ENCODE data around the gene UBE2I. TPM values are rescaled to one million over a fixed set of nuclear protein-coding genes. Genes with fewer than 3 reads are reported as not detected.
A peak's percentile ranks its signal among the peaks of the same experiment; 100 is the strongest.

UBE2I gene
- total and polyA plus RNA-seq, 9 donors: 30.0 to 114 (median 106) TPM

- Histone ChIP-seq H3K4me3 (ENCODE audit: low read length) (no peak overlapping the region), H3K9me3 (replicated peaks; ENCODE audit: control insufficient read depth, low read depth, low read length) (no peaks in the 10 kb centered on the region), H3K36me3 (ENCODE audit: control insufficient read depth, insufficient read depth, low read length) (peaks cover 34% of the 10 kb centered on the region), H3K27me3 (ENCODE audit: control insufficient read depth, insufficient read depth, low read length) (no peaks in the 10 kb centered on the region), H3K4me1 (ENCODE audit: control insufficient read depth, insufficient read depth, low read length) (peaks cover 17% of the 10 kb centered on the region), H3K27ac (ENCODE audit: low read length) (no peak overlapping the region)
- no peak for DNase-seq
- 86% methylated on average over 29 of the region's 29 CpGs for WGBS (ENCODE audit: insufficient coverage)
Observed at GRCh38 chr16:1347962-1348361, 38.5 kb downstream of the UBE2I start.

- H3K9me3 ChIP-seq (replicated peaks; ENCODE audit: control insufficient read depth, low read depth, low read length): no peaks in the 10 kb centered on the region
- no peak overlapping the region for H3K4me3 ChIP-seq (ENCODE audit: low read length)
- no peak overlapping the region for H3K27ac ChIP-seq (ENCODE audit: low read length)
- no peaks in the 10 kb centered on the region for H3K27me3 ChIP-seq (ENCODE audit: control insufficient read depth, insufficient read depth, low read length)
- no peak for DNase-seq
- peaks cover 34% of the 10 kb centered on the region for H3K36me3 ChIP-seq (ENCODE audit: control insufficient read depth, insufficient read depth, low read length)
- 90% methylated on average over 14 of the region's 15 CpGs for WGBS (ENCODE audit: insufficient coverage)
- peaks cover 18% of the 10 kb centered on the region for H3K4me1 ChIP-seq (ENCODE audit: control insufficient read depth, insufficient read depth, low read length)
Observed at GRCh38 chr16:1348441-1348840, 39.0 kb downstream of the UBE2I start.

GRCh38 chr16:1348926-1349325 lies 39.5 kb downstream of the UBE2I start:
- Histone ChIP-seq H3K36me3 (ENCODE audit: control insufficient read depth, insufficient read depth, low read length) (peaks cover 34% of the 10 kb centered on the region), H3K27ac (ENCODE audit: low read length) (no peak overlapping the region), H3K9me3 (replicated peaks; ENCODE audit: control insufficient read depth, low read depth, low read length) (no peaks in the 10 kb centered on the region), H3K4me1 (ENCODE audit: control insufficient read depth, insufficient read depth, low read length) (peaks cover 19% of the 10 kb centered on the region), H3K4me3 (ENCODE audit: low read length) (no peak overlapping the region), H3K27me3 (ENCODE audit: control insufficient read depth, insufficient read depth, low read length) (no peaks in the 10 kb centered on the region)
- no peak for DNase-seq
- 77% methylated on average over 12 of the region's 14 CpGs for WGBS (ENCODE audit: insufficient coverage)

GRCh38 chr16:1349351-1349750 lies 39.9 kb downstream of the UBE2I start:
- 80% methylated on average over 12 of the region's 16 CpGs for WGBS (ENCODE audit: insufficient coverage)
- no peak for DNase-seq
- H3K9me3 ChIP-seq (replicated peaks; ENCODE audit: control insufficient read depth, low read depth, low read length): no peaks in the 10 kb centered on the region
- H3K36me3 ChIP-seq (ENCODE audit: control insufficient read depth, insufficient read depth, low read length): peaks cover 34% of the 10 kb centered on the region
- H3K27me3 ChIP-seq (ENCODE audit: control insufficient read depth, insufficient read depth, low read length): no peaks in the 10 kb centered on the region
- H3K27ac ChIP-seq (ENCODE audit: low read length): no peak overlapping the region
- no peak overlapping the region for H3K4me3 ChIP-seq (ENCODE audit: low read length)
- H3K4me1 ChIP-seq (ENCODE audit: control insufficient read depth, insufficient read depth, low read length): peaks cover 19% of the 10 kb centered on the region

- H3K4me3 ChIP-seq (ENCODE audit: low read length): no peak overlapping the region
Observed at GRCh38 chr16:1349951-1350350, 40.5 kb downstream of the UBE2I start.

GRCh38 chr16:1350691-1351090 lies 41.3 kb downstream of the UBE2I start:
- no peak for DNase-seq
- H3K36me3 ChIP-seq (ENCODE audit: control insufficient read depth, insufficient read depth, low read length): peaks cover 34% of the 10 kb centered on the region
- 83% methylated on average over 19 of the region's 19 CpGs for WGBS (ENCODE audit: insufficient coverage)
- no peaks in the 10 kb centered on the region for H3K27me3 ChIP-seq (ENCODE audit: control insufficient read depth, insufficient read depth, low read length)
- H3K4me3 ChIP-seq (ENCODE audit: low read length): peak overlapping the region; percentile 90
- no peak overlapping the region for H3K27ac ChIP-seq (ENCODE audit: low read length)
- H3K9me3 ChIP-seq (replicated peaks; ENCODE audit: control insufficient read depth, low read depth, low read length): no peaks in the 10 kb centered on the region
- H3K4me1 ChIP-seq (ENCODE audit: control insufficient read depth, insufficient read depth, low read length): peaks cover 19% of the 10 kb centered on the region

More at GRCh38 chr16:1349951-1350350, 40.5 kb downstream of the UBE2I start:
- no peaks in the 10 kb centered on the region for H3K27me3 ChIP-seq (ENCODE audit: control insufficient read depth, insufficient read depth, low read length)
- no peak for DNase-seq
- H3K27ac ChIP-seq (ENCODE audit: low read length): no peak overlapping the region
- no peaks in the 10 kb centered on the region for H3K9me3 ChIP-seq (replicated peaks; ENCODE audit: control insufficient read depth, low read depth, low read length)
- 89% methylated on average over 17 of the region's 17 CpGs for WGBS (ENCODE audit: insufficient coverage)
- H3K36me3 ChIP-seq (ENCODE audit: control insufficient read depth, insufficient read depth, low read length): peaks cover 34% of the 10 kb centered on the region
- H3K4me1 ChIP-seq (ENCODE audit: control insufficient read depth, insufficient read depth, low read length): peaks cover 19% of the 10 kb centered on the region

- Histone ChIP-seq H3K27ac (ENCODE audit: low read length) (no peak overlapping the region), H3K27me3 (ENCODE audit: control insufficient read depth, insufficient read depth, low read length) (no peaks in the 10 kb centered on the region), H3K4me3 (ENCODE audit: low read length) (peak overlapping the region; percentile 90), H3K4me1 (ENCODE audit: control insufficient read depth, insufficient read depth, low read length) (peaks cover 19% of the 10 kb centered on the region), H3K36me3 (ENCODE audit: control insufficient read depth, insufficient read depth, low read length) (peaks cover 34% of the 10 kb centered on the region), H3K9me3 (replicated peaks; ENCODE audit: control insufficient read depth, low read depth, low read length) (no peaks in the 10 kb centered on the region)
- no peak for DNase-seq
- under 1% methylated on average over 29 of the region's 35 CpGs for WGBS (ENCODE audit: insufficient coverage)
Observed at GRCh38 chr16:1351215-1351581, 41.8 kb downstream of the UBE2I start.

GRCh38 chr16:1351582-1352362 lies 42.3 kb downstream of the UBE2I start, which contains the start of the genes GNPTG and TSR3:
GNPTG (plus strand) TSS chr16:1351931; CDS start chr16:1351966, 35 bp downstream.
TSR3 (minus strand) TSS chr16:1351878; CDS start chr16:1351804, 74 bp downstream.
- peak; percentile 93 for DNase-seq
- Histone ChIP-seq H3K4me3 (ENCODE audit: low read length) (peak within 1 kb of the TSS; percentile 90), H3K27me3 (ENCODE audit: control insufficient read depth, insufficient read depth, low read length) (no peaks in the 10 kb centered on the region), H3K27ac (ENCODE audit: low read length) (no peak within 1 kb of the TSS), H3K9me3 (replicated peaks; ENCODE audit: control insufficient read depth, low read depth, low read length) (no peaks in the 10 kb centered on the region), H3K36me3 (ENCODE audit: control insufficient read depth, insufficient read depth, low read length) (peaks cover 34% of the 10 kb centered on the region), H3K4me1 (ENCODE audit: control insufficient read depth, insufficient read depth, low read length) (peaks cover 19% of the 10 kb centered on the region)
- whole genome bisulfite sequencing (ENCODE audit: insufficient coverage): under 1% methylated on average over 97 of the region's 98 CpGs

GRCh38 chr16:1354815-1355540 lies 45.5 kb downstream of the UBE2I start:
- Histone ChIP-seq H3K36me3 (ENCODE audit: control insufficient read depth, insufficient read depth, low read length) (peaks cover 9% of the 10 kb centered on the region), H3K4me1 (ENCODE audit: control insufficient read depth, insufficient read depth, low read length) (peaks cover 19% of the 10 kb centered on the region), H3K27me3 (ENCODE audit: control insufficient read depth, insufficient read depth, low read length) (no peaks in the 10 kb centered on the region), H3K9me3 (replicated peaks; ENCODE audit: control insufficient read depth, low read depth, low read length) (no peaks in the 10 kb centered on the region), H3K27ac (ENCODE audit: low read length) (no peak overlapping the region), H3K4me3 (ENCODE audit: low read length) (no peak overlapping the region)
- 86% methylated on average over 41 of the region's 49 CpGs for WGBS (ENCODE audit: insufficient coverage)
- no peak for DNase-seq

- H3K27me3 ChIP-seq (ENCODE audit: control insufficient read depth, insufficient read depth, low read length): no peaks in the 10 kb centered on the region
- 83% methylated on average over 12 of the region's 15 CpGs for WGBS (ENCODE audit: insufficient coverage)
Observed at GRCh38 chr16:1355591-1355990, 46.2 kb downstream of the UBE2I start.

More at GRCh38 chr16:1355591-1355990, 46.2 kb downstream of the UBE2I start:
- Histone ChIP-seq H3K27ac (ENCODE audit: low read length) (no peak overlapping the region), H3K9me3 (replicated peaks; ENCODE audit: control insufficient read depth, low read depth, low read length) (no peaks in the 10 kb centered on the region), H3K4me3 (ENCODE audit: low read length) (no peak overlapping the region), H3K36me3 (ENCODE audit: control insufficient read depth, insufficient read depth, low read length) (peaks cover 4% of the 10 kb centered on the region), H3K4me1 (ENCODE audit: control insufficient read depth, insufficient read depth, low read length) (peaks cover 14% of the 10 kb centered on the region)
- DNase-seq: no peak
